Smooth muscle cell (in vitro differentiated cells): Measurements from ENCODE around the gene NKD2. TPM values are rescaled to one million over a fixed set of nuclear protein-coding genes. Genes with fewer than 3 reads are reported as not detected.

ENCODE experiments used
- DNase-seq: peaks from one replicate; lab custom pipeline; 2025; ENCODE audit not compliant: unreplicated experiment; lab: John Stamatoyannopoulos, UW
- H2AFZ ChIP-seq: fragments of 200-600 bp; sonication (generic); 2 replicates; pipeline ENCODE4 v1.6.0; 2016; ENCODE audit warnings: antibody characterized with exemption, low read depth, mild to moderate bottlenecking
- H3F3A ChIP-seq: fragments of 200-600 bp; sonication (generic); 2 replicates; pipeline ENCODE4 v1.6.0; 2017; ENCODE audit warnings: antibody characterized with exemption, low read depth
- H3K27ac ChIP-seq: fragments of 200-600 bp; sonication (generic); 2 replicates; pipeline ENCODE4 v1.5.1; 2016; ENCODE audit warnings: low read depth, mild to moderate bottlenecking
- H3K27me3 ChIP-seq: fragments of 200-600 bp; sonication (generic); 2 replicates; pipeline ENCODE4 v1.6.1; 2016; ENCODE audit warnings: low read depth, mild to moderate bottlenecking
- H3K36me3 ChIP-seq: fragments of 200-600 bp; sonication (generic); 2 replicates; pipeline ENCODE4 v1.5.1; 2016; ENCODE audit warnings: low read depth
- H3K4me1 ChIP-seq: fragments of 200-600 bp; sonication (generic); 2 replicates; pipeline ENCODE4 v1.5.1; 2016; ENCODE audit warnings: low read depth
- H3K4me2 ChIP-seq: fragments of 200-600 bp; sonication (generic); 2 replicates; pipeline ENCODE4 v1.6.0; 2016; ENCODE audit warnings: mild to moderate bottlenecking
- H3K4me3 ChIP-seq: fragments of 200-600 bp; sonication (generic); 2 replicates; pipeline ENCODE4 v1.5.1; 2016; ENCODE audit warnings: mild to moderate bottlenecking
- H3K79me2 ChIP-seq: fragments of 200-600 bp; sonication (generic); 2 replicates; pipeline ENCODE4 v1.6.0; 2016; ENCODE audit warnings: low read depth, mild to moderate bottlenecking
- H3K9ac ChIP-seq: fragments of 200-600 bp; sonication (generic); 2 replicates; pipeline ENCODE4 v1.6.0; 2016; ENCODE audit warnings: low read depth
- H3K9me3 ChIP-seq: fragments of 200-600 bp; sonication (generic); replicated peaks from 2 replicates; pipeline ENCODE4 v1.5.1; 2016; ENCODE audit warnings: low read depth
- H4K20me1 ChIP-seq: fragments of 200-600 bp; sonication (generic); 2 replicates; pipeline ENCODE4 v1.6.0; 2016; ENCODE audit warnings: low read depth
- WGBS: methylation state at CpG from one replicate; pipeline ENCODE4 v1.1.7; 2016; ENCODE audit warnings: low lambda C conversion rate; 5-methylcytosine and 5-hydroxymethylcytosine counted together
- polyA plus RNA-seq: library from polyadenylated mRNA; unstranded; fragments of >200 nt; fragmentation: Nextera tagmentation; extraction: Ambion mirVana; gene quantifications from 2 replicates; pipeline ENCODE4 v1.2.1, GENCODE V29; 2016
- total RNA-seq: library from RNA; depleted of rRNA; stranded (reverse); fragments of >200 nt; gene quantifications from 2 replicates; pipeline ENCODE4 v1.2.3, GENCODE V29; 2014
- TF ChIP-seq, protein P1 (sequence below): fragments of 200-600 bp; sonication (generic); IDR thresholded peaks from 2 replicates; pipeline ENCODE4 v1.5.1; 2017; ENCODE audit warnings: borderline replicate concordance, mild to moderate bottlenecking, antibody characterized with exemption; ENCODE audit not compliant: insufficient read depth, poor library complexity, severe bottlenecking

The NKD2 gene
- total and polyA plus RNA-seq, 2 experiments from 2014 or later: 32.5 to 122 TPM

DNA sequence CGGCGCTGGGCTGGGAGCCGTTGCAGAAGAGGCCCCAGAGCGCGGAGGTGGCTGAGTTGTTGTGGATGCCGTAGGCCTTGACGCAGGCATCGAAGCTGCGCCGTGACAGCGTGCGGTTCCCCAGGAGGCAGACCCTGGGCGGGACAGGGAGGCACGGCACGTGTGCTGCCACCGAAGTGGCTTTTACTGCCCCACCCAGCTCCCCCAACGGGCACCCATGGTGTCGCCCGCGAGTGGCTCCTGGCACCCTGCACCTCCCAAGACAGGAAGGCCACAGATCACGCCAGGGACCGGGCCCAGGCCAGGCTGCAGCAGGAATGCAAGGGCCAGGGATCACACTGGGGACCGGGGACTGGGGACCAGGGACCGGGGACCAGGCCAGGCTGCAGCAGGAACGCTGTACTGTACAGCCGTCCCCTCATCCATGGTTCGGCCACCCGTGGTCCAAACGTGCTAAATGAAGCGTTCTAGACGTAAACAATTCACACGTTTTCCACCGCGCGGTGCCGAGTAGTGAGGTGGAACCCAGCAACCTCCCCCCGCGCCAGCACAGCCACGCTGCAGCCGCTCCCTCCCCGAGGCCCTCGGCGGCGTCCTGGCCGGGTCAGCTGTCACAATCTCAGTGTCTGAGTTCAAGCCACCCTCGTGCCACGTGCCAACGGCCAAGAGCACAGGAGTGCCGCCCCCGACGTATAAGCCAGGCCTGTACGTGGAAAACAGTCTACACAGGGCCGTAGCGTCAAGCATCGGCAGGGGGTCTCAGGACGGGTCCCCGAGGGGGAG is 75.4 kb downstream of the NKD2 start:
- Histone ChIP-seq H3K4me2 (no peak overlapping the region), H3K9me3 (no peaks in the 10 kb centered on the region), H3K4me1 (no peaks in the 10 kb centered on the region), H4K20me1 (no peaks in the 10 kb centered on the region), H3F3A (no peaks in the 10 kb centered on the region), H3K79me2 (no peaks in the 10 kb centered on the region), H3K27me3 (no peaks in the 10 kb centered on the region), H3K27ac (no peak overlapping the region), H2AFZ (no peak overlapping the region), H3K36me3 (no peaks in the 10 kb centered on the region), H3K4me3 (no peak overlapping the region), H3K9ac (no peak overlapping the region)
- TF ChIP-seq, protein P1, sequence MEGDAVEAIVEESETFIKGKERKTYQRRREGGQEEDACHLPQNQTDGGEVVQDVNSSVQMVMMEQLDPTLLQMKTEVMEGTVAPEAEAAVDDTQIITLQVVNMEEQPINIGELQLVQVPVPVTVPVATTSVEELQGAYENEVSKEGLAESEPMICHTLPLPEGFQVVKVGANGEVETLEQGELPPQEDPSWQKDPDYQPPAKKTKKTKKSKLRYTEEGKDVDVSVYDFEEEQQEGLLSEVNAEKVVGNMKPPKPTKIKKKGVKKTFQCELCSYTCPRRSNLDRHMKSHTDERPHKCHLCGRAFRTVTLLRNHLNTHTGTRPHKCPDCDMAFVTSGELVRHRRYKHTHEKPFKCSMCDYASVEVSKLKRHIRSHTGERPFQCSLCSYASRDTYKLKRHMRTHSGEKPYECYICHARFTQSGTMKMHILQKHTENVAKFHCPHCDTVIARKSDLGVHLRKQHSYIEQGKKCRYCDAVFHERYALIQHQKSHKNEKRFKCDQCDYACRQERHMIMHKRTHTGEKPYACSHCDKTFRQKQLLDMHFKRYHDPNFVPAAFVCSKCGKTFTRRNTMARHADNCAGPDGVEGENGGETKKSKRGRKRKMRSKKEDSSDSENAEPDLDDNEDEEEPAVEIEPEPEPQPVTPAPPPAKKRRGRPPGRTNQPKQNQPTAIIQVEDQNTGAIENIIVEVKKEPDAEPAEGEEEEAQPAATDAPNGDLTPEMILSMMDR: no peak
- 95% methylated on average over 56 of the region's 57 CpGs for WGBS
- no peak for DNase-seq

DNA sequence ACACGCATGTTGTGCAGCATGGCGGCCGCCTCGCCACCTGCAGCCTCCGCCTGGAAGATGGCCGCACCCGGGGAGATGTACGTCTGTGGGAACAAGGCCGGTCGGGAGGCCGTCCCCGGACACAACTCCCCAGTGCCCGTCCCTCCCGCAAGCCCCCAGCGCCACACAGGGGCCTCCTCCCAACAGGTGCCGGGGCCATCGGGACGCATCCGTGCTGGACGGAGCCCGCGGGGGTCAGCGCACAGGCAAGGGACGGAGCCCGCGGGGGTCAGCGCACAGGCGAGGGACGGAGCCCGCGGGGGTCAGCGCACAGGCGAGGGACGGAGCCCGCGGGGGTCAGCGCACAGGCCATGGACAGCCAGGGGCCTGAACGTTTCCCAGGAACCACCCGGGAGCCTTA is 76.8 kb downstream of the NKD2 start:
- Histone ChIP-seq H3K9me3 (no peaks in the 10 kb centered on the region), H3K27ac (no peak overlapping the region), H2AFZ (no peak overlapping the region), H3K4me2 (no peak overlapping the region), H3K4me3 (no peak overlapping the region), H3K27me3 (no peaks in the 10 kb centered on the region), H3K36me3 (no peaks in the 10 kb centered on the region), H3K9ac (no peak overlapping the region), H3F3A (no peaks in the 10 kb centered on the region), H4K20me1 (no peaks in the 10 kb centered on the region), H3K79me2 (no peaks in the 10 kb centered on the region), H3K4me1 (no peaks in the 10 kb centered on the region)
- TF ChIP-seq, protein P1: no peak
- WGBS: over 99% methylated on average over 15 of the region's 39 CpGs
- DNase-seq: no peak

DNA sequence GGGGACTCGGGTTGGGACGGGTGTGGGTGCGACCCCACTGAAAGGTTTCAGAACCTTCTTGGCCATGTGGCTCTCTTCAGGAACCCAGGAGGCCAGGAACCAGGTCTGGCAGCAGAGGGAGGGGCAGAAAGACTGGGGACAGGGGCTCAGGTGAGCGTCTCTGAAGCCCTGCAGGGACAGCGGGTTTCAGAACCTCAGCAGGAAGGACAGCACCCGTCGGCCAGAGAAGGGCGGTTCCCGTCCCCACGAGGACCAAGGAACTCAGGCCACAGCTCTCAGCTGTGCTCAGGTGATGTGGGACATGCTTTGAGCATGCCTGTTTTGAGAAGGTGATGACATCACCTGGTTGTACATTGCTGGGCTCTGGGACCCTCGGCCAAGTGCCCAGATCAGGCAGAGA is 77.5 kb downstream of the NKD2 start:
- Histone ChIP-seq H3K27ac (no peak overlapping the region), H4K20me1 (no peaks in the 10 kb centered on the region), H3K4me3 (no peak overlapping the region), H3K36me3 (no peaks in the 10 kb centered on the region), H2AFZ (no peak overlapping the region), H3K9me3 (no peaks in the 10 kb centered on the region), H3F3A (no peaks in the 10 kb centered on the region), H3K79me2 (no peaks in the 10 kb centered on the region), H3K27me3 (no peaks in the 10 kb centered on the region), H3K4me1 (no peaks in the 10 kb centered on the region), H3K4me2 (no peak overlapping the region), H3K9ac (no peak overlapping the region)
- WGBS: 88% methylated on average over 11 of the region's 11 CpGs
- no peak for DNase-seq
- TF ChIP-seq, protein P1: no peak

DNA sequence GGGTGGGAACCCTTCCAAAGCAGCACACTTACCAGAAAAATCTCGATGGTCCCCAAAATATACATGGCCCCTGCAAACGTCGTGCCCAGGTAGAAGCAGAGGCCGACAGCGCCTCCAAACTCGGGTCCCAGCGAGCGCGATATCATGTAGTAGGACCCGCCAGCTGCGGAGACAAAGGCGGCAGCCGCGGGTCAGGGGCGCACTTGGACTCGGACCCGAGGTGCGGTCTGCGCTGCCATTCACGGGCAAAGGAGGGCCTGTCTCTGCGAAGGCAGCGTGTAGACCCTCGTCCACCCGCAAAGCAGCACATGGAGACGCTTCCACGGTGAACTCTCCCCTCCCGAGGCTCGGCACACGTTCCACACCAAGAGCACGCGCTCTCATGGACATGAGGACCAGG is 78.3 kb downstream of the NKD2 start:
- WGBS: 98% methylated on average over 30 of the region's 31 CpGs
- H3K9me3 ChIP-seq: no peaks in the 10 kb centered on the region
- no peaks in the 10 kb centered on the region for H4K20me1 ChIP-seq
- no peak overlapping the region for H3K27ac ChIP-seq
- H3F3A ChIP-seq: no peaks in the 10 kb centered on the region
- H3K27me3 ChIP-seq: no peaks in the 10 kb centered on the region
- no peaks in the 10 kb centered on the region for H3K4me1 ChIP-seq
- no peak overlapping the region for H2AFZ ChIP-seq
- no peak for DNase-seq
- no peak overlapping the region for H3K9ac ChIP-seq
- H3K79me2 ChIP-seq: no peaks in the 10 kb centered on the region
- TF ChIP-seq, protein P1: no peak
- H3K36me3 ChIP-seq: no peaks in the 10 kb centered on the region
- H3K4me2 ChIP-seq: no peak overlapping the region
- H3K4me3 ChIP-seq: no peak overlapping the region
